CD14-positive monocyte (primary cell): ENCODE data around the gene TMEM38A. TPM values are rescaled to one million over a fixed set of nuclear protein-coding genes. Genes with fewer than 3 reads are reported as not detected.

Experiments used
- DNase-seq, 3 donors: peaks; one replicate each; pipeline ENCODE4 v3.0.0-alpha.2; 2011 to 2022
- H2AFZ ChIP-seq: 2 replicates; pipeline ENCODE4 v1.6.0; 2012; ENCODE audit warnings: mild to moderate bottlenecking, low read depth, low read length, inconsistent platforms; ENCODE audit not compliant: insufficient read depth, poor library complexity, severe bottlenecking
- H3K27ac ChIP-seq, 2 donors: 1 replicate in 1 of 2; 2 replicates in 1 of 2; pipeline ENCODE4 v1.5.1; 2012 to 2013; ENCODE audit warnings: low read length in 2 of 2, control low read depth in 1 of 2, inconsistent platforms in 1 of 2, low read depth in 1 of 2, mild to moderate bottlenecking in 1 of 2
- H3K27me3 ChIP-seq, 2 donors: one replicate each; pipeline versions ENCODE4 v1.6.0 to v1.6.1; 2011 to 2013; ENCODE audit warnings: low read length in 2 of 2; ENCODE audit not compliant: control insufficient read depth in 2 of 2, insufficient read depth in 2 of 2
- H3K36me3 ChIP-seq, 2 donors: replicated peaks in 1 of 2; 1 replicate in 1 of 2; 2 replicates in 1 of 2; pipeline versions ENCODE4 v1.5.1 to v1.6.1; 2012 to 2013; ENCODE audit warnings: low read length in 2 of 2, control low read depth in 1 of 2, inconsistent platforms in 1 of 2, mild to moderate bottlenecking in 1 of 2; ENCODE audit not compliant: insufficient read depth in 2 of 2, control insufficient read depth in 1 of 2
- H3K4me1 ChIP-seq, 2 donors: 1 replicate in 1 of 2; 2 replicates in 1 of 2; pipeline versions ENCODE4 v1.5.1 to v1.6.1; 2012 to 2013; ENCODE audit warnings: low read length in 2 of 2, control low read depth in 1 of 2, inconsistent platforms in 1 of 2, mild to moderate bottlenecking in 1 of 2, moderate library complexity in 1 of 2; ENCODE audit not compliant: insufficient read depth in 2 of 2, control insufficient read depth in 1 of 2
- H3K4me2 ChIP-seq: replicated peaks from 2 replicates; pipeline ENCODE3; 2012; ENCODE audit warnings: low read length, moderate library complexity, mild to moderate bottlenecking; ENCODE audit not compliant: poor library complexity, severe bottlenecking; ENCODE audit errors: extremely low read depth
- H3K4me3 ChIP-seq, 3 experiments: fragments of 200-600 bp in 1 of 3; sonication (generic) in 1 of 3; replicated peaks in 1 of 3; 1 replicate in 2 of 3; 2 replicates in 1 of 3; pipeline ENCODE4 v1.5.1; 2011 to 2013; ENCODE audit warnings: low read length in 3 of 3, mild to moderate bottlenecking in 3 of 3, control low read depth in 2 of 3, low read depth in 2 of 3, inconsistent platforms in 1 of 3, moderate library complexity in 1 of 3
- H3K79me2 ChIP-seq: 2 replicates; pipeline ENCODE4 v1.6.0; 2012; ENCODE audit warnings: mild to moderate bottlenecking, control low read depth, inconsistent platforms, low read length, moderate library complexity; ENCODE audit not compliant: insufficient read depth
- H3K9ac ChIP-seq: 2 replicates; pipeline ENCODE4 v1.6.0; 2017; ENCODE audit warnings: low read length, mild to moderate bottlenecking; ENCODE audit not compliant: insufficient read depth, poor library complexity, severe bottlenecking
- H3K9me3 ChIP-seq, 2 donors: replicated peaks in 1 of 2; 1 replicate in 1 of 2; 2 replicates in 1 of 2; pipeline versions ENCODE4 v1.5.1 to v1.6.1; 2012 to 2013; ENCODE audit warnings: low read length in 2 of 2, control low read depth in 1 of 2; ENCODE audit not compliant: control insufficient read depth in 1 of 2, insufficient read depth in 1 of 2
- H4K20me1 ChIP-seq: 2 replicates; pipeline ENCODE4 v1.6.0; 2012; ENCODE audit warnings: mild to moderate bottlenecking, low read length, control low read depth, moderate library complexity; ENCODE audit not compliant: insufficient read depth
- H3K27ac Mint-ChIP-seq, 7 donors: one replicate each; pipeline ENCODE4 v1.8.0; 2020; ENCODE audit warnings: mild to moderate bottlenecking in 7 of 7, mixed read lengths in 7 of 7, moderate library complexity in 6 of 7, inconsistent platforms in 2 of 7
- H3K27me3 Mint-ChIP-seq, 3 donors: one replicate each; pipeline ENCODE4 v1.8.0; 2021 to 2022; ENCODE audit warnings: low read depth in 3 of 3, mild to moderate bottlenecking in 3 of 3, mixed read lengths in 3 of 3, moderate library complexity in 3 of 3, inconsistent platforms in 1 of 3
- H3K36me3 Mint-ChIP-seq, 2 donors: one replicate each; pipeline ENCODE4 v1.8.0; 2020; ENCODE audit warnings: mixed read lengths in 2 of 2, inconsistent platforms in 1 of 2, mild to moderate bottlenecking in 1 of 2
- H3K4me1 Mint-ChIP-seq: one replicate; pipeline ENCODE4 v1.8.0; 2020; ENCODE audit warnings: mild to moderate bottlenecking, mixed read lengths
- H3K4me3 Mint-ChIP-seq, 2 donors: one replicate each; pipeline ENCODE4 v1.8.0; 2020; ENCODE audit warnings: mild to moderate bottlenecking in 2 of 2, mixed read lengths in 2 of 2, moderate library complexity in 1 of 2
- H3K9me3 Mint-ChIP-seq, 7 donors: one replicate each; pipeline ENCODE4 v1.8.0; 2020 to 2022; ENCODE audit warnings: mixed read lengths in 7 of 7, mild to moderate bottlenecking in 6 of 7, moderate library complexity in 6 of 7, inconsistent platforms in 2 of 7
- CTCF ChIP-seq: fragments of 200-600 bp; IDR thresholded peaks from one replicate; pipeline ENCODE4 v1.8.0; 2022; ENCODE audit warnings: antibody characterized with exemption, mild to moderate bottlenecking
- WGBS: methylation state at CpG from one replicate; pipeline ENCODE4 v1.1.5; 2013; ENCODE audit warnings: missing lambda C conversion rate; ENCODE audit not compliant: insufficient coverage; 5-methylcytosine and 5-hydroxymethylcytosine counted together
- intact Hi-C, 2 donors: fragments of 100-400 bp; cut with micrococcal nuclease; formaldehyde crosslinking; loops; one replicate each; pipeline versions ENCODE4 v1.15.0 to v1.15.1; 2023
- polyA plus RNA-seq, 3 donors: library from polyadenylated mRNA; depleted of rRNA in 1 of 3; unstranded in 2 of 3; stranded (reverse) in 1 of 3; fragments of 300-500 nt in 2 of 3; fragments of >200 nt in 1 of 3; fragmentation: Illumina TruSeq in 2 of 3; gene quantifications; 1 replicate in 2 of 3; 2 replicates in 1 of 3; pipeline ENCODE4 v1.2.3, GENCODE V29; 2012 to 2021

TMEM38A gene
- polyA plus RNA-seq, 3 donors: 8.5 to 21.6 (median 10.6) TPM

- H3K27me3 ChIP-seq: no peaks in the 10 kb centered on the region
- no peak overlapping the region for H3K4me2 ChIP-seq
- no peak overlapping the region for H3K9ac ChIP-seq
- H3K27ac Mint-ChIP-seq: no peak overlapping the region
- peaks cover under 1% of the 10 kb centered on the region for H3K79me2 ChIP-seq
- intact Hi-C loops: no loop called here
- 100% methylated on average over 1 of the region's 2 CpGs for WGBS
- H3K27ac ChIP-seq: no peak overlapping the region
- no peaks in the 10 kb centered on the region for H4K20me1 ChIP-seq
- peaks cover 4 to 34% of the 10 kb centered on the region in 2 donors for H3K36me3 ChIP-seq
- H3K9me3 Mint-ChIP-seq: peaks cover 12 to 31% (median 20%) of the 10 kb centered on the region in 7 donors
- no peak for TF ChIP-seq CTCF
- H3K9me3 ChIP-seq: peaks cover 8 to 15% of the 10 kb centered on the region in 2 donors
- H3K4me1 Mint-ChIP-seq: peaks cover 9% of the 10 kb centered on the region
- no peak overlapping the region for H3K4me3 ChIP-seq
- no peak overlapping the region for H2AFZ ChIP-seq
- peaks cover 3 to 14% (median 4%) of the 10 kb centered on the region in 3 donors for H3K27me3 Mint-ChIP-seq
- H3K4me1 ChIP-seq: peaks cover 13 to 17% of the 10 kb centered on the region in 2 donors
- H3K36me3 Mint-ChIP-seq: peaks cover 21 to 38% of the 10 kb centered on the region in 2 donors
- DNase-seq: no peak
- no peak overlapping the region for H3K4me3 Mint-ChIP-seq
These were observed 21.6 kb downstream of the TMEM38A start for GRCh38 chr19:16682539-16682938.

GRCh38 chr19:16684216-16684615 is 23.3 kb downstream of the TMEM38A start:
- intact Hi-C loops: no loop called here
- Histone ChIP-seq H3K4me2 (no peak overlapping the region), H3K27me3 (no peaks in the 10 kb centered on the region), H3K79me2 (no peaks in the 10 kb centered on the region), H3K9ac (no peak overlapping the region), H3K4me3 (no peak overlapping the region), H4K20me1 (no peaks in the 10 kb centered on the region), H3K27ac (no peak overlapping the region), H2AFZ (no peak overlapping the region), H3K4me1 (peaks cover 0 to under 1% of the 10 kb centered on the region in 2 donors), H3K36me3 (peaks cover 4 to 34% of the 10 kb centered on the region in 2 donors), H3K9me3 (peaks cover 8 to 15% of the 10 kb centered on the region in 2 donors)
- no peak for DNase-seq
- H3K4me1 Mint-ChIP-seq: no peaks in the 10 kb centered on the region
- H3K4me3 Mint-ChIP-seq: no peak overlapping the region
- peaks cover 12 to 36% (median 20%) of the 10 kb centered on the region in 7 donors for H3K9me3 Mint-ChIP-seq
- peaks cover 3 to 16% (median 4%) of the 10 kb centered on the region in 3 donors for H3K27me3 Mint-ChIP-seq
- H3K27ac Mint-ChIP-seq: no peak overlapping the region
- WGBS: 100% methylated on average over 2 of the region's 3 CpGs
- peaks cover 19 to 38% of the 10 kb centered on the region in 2 donors for H3K36me3 Mint-ChIP-seq
- no peak for TF ChIP-seq CTCF
